Measurements from ENCODE around the gene SUSD4. TPM values are rescaled to one million over a fixed set of nuclear protein-coding genes. Genes with fewer than 3 reads are reported as not detected.

SUSD4 gene, protein sequence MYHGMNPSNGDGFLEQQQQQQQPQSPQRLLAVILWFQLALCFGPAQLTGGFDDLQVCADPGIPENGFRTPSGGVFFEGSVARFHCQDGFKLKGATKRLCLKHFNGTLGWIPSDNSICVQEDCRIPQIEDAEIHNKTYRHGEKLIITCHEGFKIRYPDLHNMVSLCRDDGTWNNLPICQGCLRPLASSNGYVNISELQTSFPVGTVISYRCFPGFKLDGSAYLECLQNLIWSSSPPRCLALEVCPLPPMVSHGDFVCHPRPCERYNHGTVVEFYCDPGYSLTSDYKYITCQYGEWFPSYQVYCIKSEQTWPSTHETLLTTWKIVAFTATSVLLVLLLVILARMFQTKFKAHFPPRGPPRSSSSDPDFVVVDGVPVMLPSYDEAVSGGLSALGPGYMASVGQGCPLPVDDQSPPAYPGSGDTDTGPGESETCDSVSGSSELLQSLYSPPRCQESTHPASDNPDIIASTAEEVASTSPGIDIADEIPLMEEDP
- not detected for total RNA-seq

DNA sequence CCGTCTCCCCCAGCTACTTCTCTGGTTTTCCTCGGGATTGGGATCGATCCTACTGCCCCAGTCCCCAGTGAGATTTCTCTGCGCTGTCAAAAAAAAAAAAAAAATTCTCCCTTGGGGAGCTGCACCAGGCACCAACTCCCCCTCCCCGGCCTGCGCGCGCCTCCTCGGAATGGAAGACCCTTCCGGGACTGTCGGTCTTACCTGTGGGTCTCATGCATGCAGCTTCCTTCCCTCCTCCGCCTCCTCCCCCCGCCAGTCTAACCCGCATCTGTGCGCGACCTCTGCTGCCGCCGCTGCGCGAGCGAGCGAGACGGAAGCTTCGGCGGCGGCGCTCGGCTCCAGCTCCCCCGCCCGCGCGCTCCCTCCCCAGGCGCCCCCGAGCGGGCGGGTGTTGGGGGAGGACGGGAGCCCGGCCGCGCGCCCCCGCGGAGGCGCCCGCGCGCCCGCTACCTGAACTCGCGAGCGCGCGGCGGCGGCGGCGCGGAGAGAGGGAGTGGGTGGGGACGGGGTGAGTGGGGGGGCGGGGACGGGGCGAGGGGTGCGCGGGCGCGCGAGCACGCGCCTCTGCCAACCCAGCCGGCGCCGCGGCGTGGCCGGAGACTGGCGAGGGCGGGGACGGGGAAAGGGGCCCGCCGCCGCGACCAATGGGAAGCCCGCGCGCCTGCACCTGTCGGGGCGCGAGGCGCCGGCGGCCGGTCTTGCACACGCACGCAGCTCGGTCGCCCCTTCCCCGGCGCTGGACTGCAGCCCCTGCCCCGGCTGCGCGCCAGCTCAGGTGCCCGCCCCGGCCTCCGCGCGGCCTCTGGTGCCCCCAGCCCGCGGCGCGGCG is at the start of gene SUSD4:
Gene SUSD4, minus strand, starts transcription at position 321 of the 829 bp plus-strand sequence. CDS start 751 bp downstream, outside the sequence.
- intact Hi-C loops (cut with DNase I) = loop anchor here (5.0 to 10.0 kb wide), 2 partner anchors 63 to 229 kb away; no protein-coding TSS in a partner anchor
- H3K27ac ChIP-seq = no peak within 1 kb of the TSS
- H3K36me3 ChIP-seq = no peaks in the 10 kb centered on the region
- TF ChIP-seq, protein P1, sequence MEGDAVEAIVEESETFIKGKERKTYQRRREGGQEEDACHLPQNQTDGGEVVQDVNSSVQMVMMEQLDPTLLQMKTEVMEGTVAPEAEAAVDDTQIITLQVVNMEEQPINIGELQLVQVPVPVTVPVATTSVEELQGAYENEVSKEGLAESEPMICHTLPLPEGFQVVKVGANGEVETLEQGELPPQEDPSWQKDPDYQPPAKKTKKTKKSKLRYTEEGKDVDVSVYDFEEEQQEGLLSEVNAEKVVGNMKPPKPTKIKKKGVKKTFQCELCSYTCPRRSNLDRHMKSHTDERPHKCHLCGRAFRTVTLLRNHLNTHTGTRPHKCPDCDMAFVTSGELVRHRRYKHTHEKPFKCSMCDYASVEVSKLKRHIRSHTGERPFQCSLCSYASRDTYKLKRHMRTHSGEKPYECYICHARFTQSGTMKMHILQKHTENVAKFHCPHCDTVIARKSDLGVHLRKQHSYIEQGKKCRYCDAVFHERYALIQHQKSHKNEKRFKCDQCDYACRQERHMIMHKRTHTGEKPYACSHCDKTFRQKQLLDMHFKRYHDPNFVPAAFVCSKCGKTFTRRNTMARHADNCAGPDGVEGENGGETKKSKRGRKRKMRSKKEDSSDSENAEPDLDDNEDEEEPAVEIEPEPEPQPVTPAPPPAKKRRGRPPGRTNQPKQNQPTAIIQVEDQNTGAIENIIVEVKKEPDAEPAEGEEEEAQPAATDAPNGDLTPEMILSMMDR (IDR thresholded peaks at IDR 0.05) = no peak
- peak within 1 kb of the TSS; percentile 64 to 70 for H3K4me3 ChIP-seq
- peak in 1 of 2 donors; percentile 66 for DNase-seq (ENCODE audit: low spot score in 2 of 2)
- no peaks in the 10 kb centered on the region for H3K27me3 ChIP-seq
- peaks cover 9 to 12% of the 10 kb centered on the region in 2 donors for H3K4me1 ChIP-seq
- H3K9me3 ChIP-seq = no peaks in the 10 kb centered on the region

DNA sequence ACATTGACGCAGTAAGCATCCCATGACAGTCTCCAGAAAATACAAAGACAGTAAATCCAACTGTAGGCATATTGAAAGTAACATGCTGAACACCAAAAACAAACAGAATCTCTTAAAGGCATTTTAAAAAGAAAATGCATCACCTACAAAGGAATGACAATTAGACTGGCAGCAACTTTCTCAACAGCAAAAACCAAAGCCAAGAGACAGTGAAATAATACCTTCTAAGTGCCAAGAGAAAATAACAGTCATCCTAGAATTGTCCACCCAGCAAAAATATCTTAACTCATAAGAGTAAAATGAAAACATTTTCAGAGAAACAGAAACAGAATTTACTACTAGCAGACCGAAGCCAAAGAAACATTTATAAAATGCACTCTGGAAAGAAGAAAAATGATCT is 49.2 kb upstream of the SUSD4 start:
- no peaks in the 10 kb centered on the region for H3K36me3 ChIP-seq
- H3K9me3 ChIP-seq = no peaks in the 10 kb centered on the region
- no peak overlapping the region for H3K4me3 ChIP-seq
- intact Hi-C loops (cut with DNase I) = no loop called here
- H3K27me3 ChIP-seq = no peaks in the 10 kb centered on the region
- no peaks in the 10 kb centered on the region for H3K4me1 ChIP-seq
- no peak overlapping the region for H3K27ac ChIP-seq
- TF ChIP-seq, protein P1 (IDR thresholded peaks at IDR 0.05) = no peak
- no peak for DNase-seq (ENCODE audit: low spot score in 2 of 2)

DNA sequence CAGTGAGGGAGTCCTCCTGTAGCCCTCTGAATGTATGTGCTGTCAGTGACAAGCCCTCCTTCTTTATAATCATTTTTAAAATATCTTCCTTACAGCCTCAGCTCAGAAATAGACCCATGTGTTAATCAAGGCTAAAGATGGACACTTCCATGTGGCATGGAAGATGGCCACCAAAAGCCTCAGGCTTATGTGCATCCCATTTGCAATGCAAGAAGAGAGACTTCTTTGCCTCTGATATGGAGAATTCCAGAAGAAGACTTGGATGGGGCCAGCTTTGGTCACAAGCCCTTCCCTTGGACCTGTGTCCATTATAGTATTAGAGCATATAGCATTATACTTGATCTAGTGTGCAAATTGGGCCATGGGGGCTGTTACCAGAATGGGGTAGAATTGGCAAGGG is 47.7 kb upstream of the SUSD4 start:
- Histone ChIP-seq H3K4me3 (no peak overlapping the region), H3K27me3 (no peaks in the 10 kb centered on the region), H3K36me3 (no peaks in the 10 kb centered on the region), H3K4me1 (no peaks in the 10 kb centered on the region), H3K27ac (no peak overlapping the region), H3K9me3 (no peaks in the 10 kb centered on the region)
- intact Hi-C loops (cut with DNase I) = no loop called here
- no peak for DNase-seq (ENCODE audit: low spot score in 2 of 2)
- TF ChIP-seq, protein P1 (IDR thresholded peaks at IDR 0.05) = no peak

DNA sequence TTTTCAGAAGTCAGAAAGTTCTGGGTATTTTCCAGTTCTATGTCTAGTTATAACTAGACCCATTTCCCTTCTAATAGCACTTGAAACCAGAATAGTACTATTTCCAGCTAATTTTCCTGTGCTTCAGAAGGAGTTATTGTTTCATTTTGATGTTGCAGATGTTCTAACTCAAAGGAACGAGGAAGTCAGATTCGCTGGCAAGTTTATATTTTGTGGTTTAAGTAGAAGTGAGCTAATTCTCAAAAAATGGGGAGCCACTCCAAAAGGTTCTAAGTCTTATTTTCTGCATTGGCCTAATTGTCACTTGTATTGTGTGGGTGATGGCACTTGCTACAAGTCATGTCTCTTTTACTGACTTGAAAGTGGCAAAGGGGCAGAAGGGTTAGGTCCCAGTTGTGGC is 47.3 kb upstream of the SUSD4 start:
- intact Hi-C loops (cut with DNase I) = no loop called here
- Histone ChIP-seq H3K27me3 (no peaks in the 10 kb centered on the region), H3K4me1 (no peaks in the 10 kb centered on the region), H3K36me3 (no peaks in the 10 kb centered on the region), H3K9me3 (no peaks in the 10 kb centered on the region), H3K27ac (no peak overlapping the region), H3K4me3 (no peak overlapping the region)
- DNase-seq (ENCODE audit: low spot score in 2 of 2) = no peak
- TF ChIP-seq, protein P1 (IDR thresholded peaks at IDR 0.05) = no peak

DNA sequence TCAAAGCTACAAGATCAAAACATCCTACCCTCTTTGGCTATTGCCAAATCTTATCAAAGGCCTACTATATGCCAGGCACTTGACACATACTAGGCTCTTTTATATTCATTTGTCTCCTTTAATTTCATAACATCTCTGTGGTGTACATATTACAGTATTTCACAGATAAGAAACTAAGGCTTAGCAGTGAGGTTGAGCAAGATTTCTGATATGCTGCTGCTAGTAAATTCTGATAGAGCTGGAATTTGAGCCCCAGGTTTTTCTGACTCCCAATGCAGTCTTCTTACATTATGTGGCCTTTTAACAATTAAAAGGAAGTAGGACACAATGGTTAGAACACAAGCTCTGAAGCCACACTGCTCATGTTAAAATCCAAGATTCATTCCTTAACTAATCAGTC is 46.1 kb upstream of the SUSD4 start:
- Histone ChIP-seq H3K27me3 (no peaks in the 10 kb centered on the region), H3K36me3 (no peaks in the 10 kb centered on the region), H3K4me3 (no peak overlapping the region), H3K4me1 (no peaks in the 10 kb centered on the region), H3K9me3 (no peaks in the 10 kb centered on the region), H3K27ac (no peak overlapping the region)
- intact Hi-C loops (cut with DNase I) = no loop called here
- no peak for DNase-seq (ENCODE audit: low spot score in 2 of 2)
- TF ChIP-seq, protein P1 (IDR thresholded peaks at IDR 0.05) = no peak

Measured in ascending aorta (tissue), 2 donors.